Activated naive CD8-positive, alpha-beta T cell treated with anti-CD3 and anti-CD28 coated beads for 36 hours (primary cell): ENCODE results near the gene KIRREL3. TPM values are rescaled to one million over a fixed set of nuclear protein-coding genes. Genes with fewer than 3 reads are reported as not detected.

Experiments
- DNase-seq: peaks from one replicate; pipeline ENCODE4 v3.0.0; 2021
- H3K27ac Mint-ChIP-seq: one replicate; pipeline ENCODE4 v1.8.0; 2022; ENCODE audit warnings: mild to moderate bottlenecking, moderate library complexity, mixed read lengths
- H3K27me3 Mint-ChIP-seq: one replicate; pipeline ENCODE4 v1.8.0; 2022; ENCODE audit warnings: mild to moderate bottlenecking, mixed read lengths
- H3K36me3 Mint-ChIP-seq: one replicate; pipeline ENCODE4 v1.8.0; 2021; ENCODE audit warnings: mild to moderate bottlenecking, mixed read lengths
- H3K4me1 Mint-ChIP-seq: one replicate; pipeline ENCODE4 v1.8.0; 2021; ENCODE audit warnings: mixed read lengths
- H3K4me3 Mint-ChIP-seq: one replicate; pipeline ENCODE4 v1.8.0; 2022; ENCODE audit warnings: mild to moderate bottlenecking, moderate library complexity, mixed read lengths
- H3K9me3 Mint-ChIP-seq: one replicate; pipeline ENCODE4 v1.8.0; 2022; ENCODE audit warnings: mixed read lengths
- total RNA-seq, 2 experiments: library from RNA; stranded (reverse); gene quantifications; one replicate each; pipeline ENCODE4 v1.2.3, GENCODE V29; 2021

Gene KIRREL3
- total RNA-seq, 2 experiments from 2014 or later = not detected

DNA sequence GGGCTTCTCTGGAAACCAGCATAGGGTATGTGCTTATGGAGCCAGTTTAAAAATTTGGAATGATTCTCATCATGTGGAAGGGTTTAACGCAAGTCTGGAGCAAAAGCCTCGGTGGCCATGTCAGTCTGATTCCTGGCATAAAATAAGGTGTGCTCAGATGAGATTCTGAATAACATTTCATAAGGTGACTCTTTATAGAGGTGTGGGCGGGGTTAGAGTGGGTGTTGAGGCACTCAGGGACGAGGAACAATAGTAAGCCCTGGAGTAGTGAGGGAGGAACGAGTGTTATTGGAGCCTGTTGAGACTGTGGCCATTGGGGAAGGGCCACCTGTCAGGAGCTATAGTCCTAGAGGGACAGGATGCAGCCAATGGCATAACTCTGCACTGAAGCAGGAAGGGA is 13.0 kb upstream of the KIRREL3 start:
- H3K27me3 Mint-ChIP-seq = peaks cover 11% of the 10 kb centered on the region
- H3K4me1 Mint-ChIP-seq = no peaks in the 10 kb centered on the region
- no peak for DNase-seq
- H3K4me3 Mint-ChIP-seq = no peak overlapping the region
- H3K9me3 Mint-ChIP-seq = no peaks in the 10 kb centered on the region
- H3K36me3 Mint-ChIP-seq = no peaks in the 10 kb centered on the region
- no peak overlapping the region for H3K27ac Mint-ChIP-seq

DNA sequence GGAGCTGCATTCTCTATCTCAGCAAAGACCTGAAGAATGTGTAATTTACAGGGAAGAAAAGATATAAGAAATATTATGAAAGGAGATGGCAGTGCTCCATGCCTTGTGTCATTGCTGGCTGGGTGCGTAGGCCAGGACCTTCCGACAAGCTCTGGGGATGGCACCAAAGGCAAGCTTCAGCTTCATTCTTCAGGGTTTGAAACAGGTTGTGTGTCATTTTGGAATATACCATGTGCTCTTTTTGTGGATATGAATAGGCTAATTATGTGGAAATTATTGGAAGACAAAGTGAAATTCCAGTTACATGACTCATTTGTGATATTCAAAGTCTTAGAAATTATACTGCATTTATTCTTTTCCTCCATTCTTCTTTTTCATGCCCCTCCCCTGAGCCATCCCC is 5.7 kb upstream of the KIRREL3 start:
- no peak overlapping the region for H3K27ac Mint-ChIP-seq
- no peaks in the 10 kb centered on the region for H3K9me3 Mint-ChIP-seq
- H3K4me3 Mint-ChIP-seq = no peak overlapping the region
- H3K27me3 Mint-ChIP-seq = peaks cover 19% of the 10 kb centered on the region
- no peaks in the 10 kb centered on the region for H3K4me1 Mint-ChIP-seq
- H3K36me3 Mint-ChIP-seq = no peaks in the 10 kb centered on the region
- DNase-seq = no peak

DNA sequence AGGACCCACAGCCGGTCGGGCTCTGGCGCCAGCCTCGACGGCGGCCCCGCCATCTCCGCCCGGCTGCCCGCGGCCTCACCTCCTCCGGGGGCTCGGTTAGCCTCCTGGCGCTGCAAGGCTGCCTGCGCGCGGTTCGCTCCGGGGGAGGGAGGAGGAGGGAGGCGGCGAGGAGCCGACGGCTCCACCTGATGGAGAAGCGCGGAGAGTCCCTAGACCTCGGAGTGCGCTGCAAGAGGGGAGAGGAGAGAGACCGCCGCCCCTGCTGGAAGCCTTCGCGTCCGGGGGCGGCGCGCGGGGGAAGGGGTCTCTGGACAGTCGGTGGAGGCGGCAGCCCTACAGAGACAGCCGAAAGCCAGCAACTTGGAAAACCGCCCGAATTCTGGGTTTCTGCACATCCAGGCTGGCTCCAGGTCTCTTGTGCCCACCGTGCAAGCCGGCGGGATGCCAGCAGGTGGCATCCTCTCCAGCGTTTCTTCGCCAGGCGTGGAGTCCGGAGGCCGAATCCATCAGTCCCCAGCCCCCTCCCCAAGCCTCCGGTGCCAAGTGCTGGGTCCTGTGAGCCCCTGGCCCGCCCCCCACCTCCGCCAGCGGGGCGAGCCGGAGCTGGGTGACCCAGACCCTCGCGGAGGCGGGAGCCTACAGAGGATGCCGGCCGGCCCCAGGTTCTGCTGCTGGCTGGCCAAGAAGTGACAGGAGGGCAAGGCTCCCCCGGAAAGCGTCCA is 2.9 kb upstream of the KIRREL3 start:
- Mint-ChIP-seq H3K36me3 (no peaks in the 10 kb centered on the region), H3K4me1 (no peaks in the 10 kb centered on the region), H3K9me3 (no peaks in the 10 kb centered on the region), H3K27me3 (peaks cover 13% of the 10 kb centered on the region), H3K27ac (no peak overlapping the region), H3K4me3 (no peak overlapping the region)
- DNase-seq = peak; percentile 24

DNA sequence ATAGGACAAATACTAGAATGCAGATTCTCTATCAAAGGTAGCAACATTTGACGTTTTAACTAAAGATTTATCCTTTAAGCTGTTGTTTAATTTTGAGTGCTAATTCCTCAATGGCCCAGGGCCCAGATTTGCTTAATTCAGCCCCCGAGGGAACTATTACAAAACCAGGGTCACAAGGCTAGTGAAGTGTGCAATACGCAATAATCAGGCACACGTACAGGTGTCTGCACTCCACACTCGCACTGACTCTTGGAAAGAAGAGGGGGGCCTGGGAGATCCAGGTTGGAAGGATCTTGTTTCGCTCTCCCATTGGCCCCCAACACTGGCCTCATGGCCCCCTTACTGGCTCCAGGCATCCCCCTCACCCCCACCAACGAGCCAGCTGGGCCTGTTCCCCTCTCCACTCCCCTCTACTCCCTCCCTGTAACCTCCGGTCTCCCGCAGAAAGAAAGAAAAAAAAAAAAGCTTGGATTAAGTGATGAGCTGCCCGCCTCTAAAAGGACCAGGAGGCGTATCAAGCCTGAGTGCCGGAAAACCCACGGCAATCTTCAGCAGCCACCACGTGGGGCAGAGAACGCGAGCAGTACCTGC is 2.2 kb upstream of the KIRREL3 start:
- Mint-ChIP-seq H3K36me3 (no peaks in the 10 kb centered on the region), H3K27ac (no peak overlapping the region), H3K4me1 (no peaks in the 10 kb centered on the region), H3K4me3 (no peak overlapping the region), H3K9me3 (no peaks in the 10 kb centered on the region), H3K27me3 (peaks cover 13% of the 10 kb centered on the region)
- DNase-seq = no peak

DNA sequence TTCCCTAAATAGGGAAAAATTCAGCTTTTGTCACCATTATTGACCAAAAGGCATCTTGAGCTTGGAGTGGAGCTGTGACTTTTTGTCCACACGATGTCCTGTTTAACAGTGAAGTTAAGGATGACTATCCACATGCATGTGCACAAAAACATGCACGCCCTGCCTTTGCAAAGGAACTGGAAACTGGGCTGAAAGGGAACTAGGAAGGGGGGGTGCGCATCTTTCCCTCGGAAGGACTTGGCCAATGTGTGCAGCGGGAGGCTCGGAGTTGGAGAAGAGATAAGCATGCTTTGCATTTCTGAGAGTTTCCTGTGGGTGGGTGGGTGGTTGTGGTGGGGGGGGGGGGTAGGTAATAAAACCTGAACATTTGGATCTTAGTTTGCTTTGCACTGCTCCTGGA is 411 bp upstream of the KIRREL3 start:
- H3K27me3 Mint-ChIP-seq = peaks cover 30% of the 10 kb centered on the region
- DNase-seq = no peak
- no peak overlapping the region for H3K27ac Mint-ChIP-seq
- no peak overlapping the region for H3K4me3 Mint-ChIP-seq
- H3K36me3 Mint-ChIP-seq = no peaks in the 10 kb centered on the region
- no peaks in the 10 kb centered on the region for H3K9me3 Mint-ChIP-seq
- no peaks in the 10 kb centered on the region for H3K4me1 Mint-ChIP-seq

DNA sequence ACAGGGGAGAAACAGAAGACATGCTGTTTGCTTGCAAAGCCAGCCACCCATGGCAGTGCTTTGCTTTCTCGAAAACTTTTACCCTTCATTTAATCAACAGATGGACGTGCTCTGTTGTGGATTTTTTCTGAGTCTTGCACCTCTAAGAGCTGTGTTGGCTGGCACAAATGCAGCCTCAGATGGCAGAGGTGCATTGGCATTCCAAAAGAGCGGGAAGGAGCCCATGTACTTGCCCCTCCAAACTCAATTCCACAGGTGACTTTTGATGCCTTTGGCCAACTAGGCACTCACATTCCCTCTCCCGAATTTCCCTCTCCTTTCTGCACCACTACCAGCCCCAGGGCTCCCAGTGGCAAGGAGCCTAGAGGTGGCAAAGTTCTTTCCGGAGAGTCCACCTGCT is 1.2 kb downstream of the KIRREL3 start:
- H3K9me3 Mint-ChIP-seq = no peaks in the 10 kb centered on the region
- H3K4me3 Mint-ChIP-seq = no peak overlapping the region
- H3K4me1 Mint-ChIP-seq = no peaks in the 10 kb centered on the region
- H3K27me3 Mint-ChIP-seq = peaks cover 24% of the 10 kb centered on the region
- DNase-seq = no peak
- H3K27ac Mint-ChIP-seq = no peak overlapping the region
- no peaks in the 10 kb centered on the region for H3K36me3 Mint-ChIP-seq

DNA sequence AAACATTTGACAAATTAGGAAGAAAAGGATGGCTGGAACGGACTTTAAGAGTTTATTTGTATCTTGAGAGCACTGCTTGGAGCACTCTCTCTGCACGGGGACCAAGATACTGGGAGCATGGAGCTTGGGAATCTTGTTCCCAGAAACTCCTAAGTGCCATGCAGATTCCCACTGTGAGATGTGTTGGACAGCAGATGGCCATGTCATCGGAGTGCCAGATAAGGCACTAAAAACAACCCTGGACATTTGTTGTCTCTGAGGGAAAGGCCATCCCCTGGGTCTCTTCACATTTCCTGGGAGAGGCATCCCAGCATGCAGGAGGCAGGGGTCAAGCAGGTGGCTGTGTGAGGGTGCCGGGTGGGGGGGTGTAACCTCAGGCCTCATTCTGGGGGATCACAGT is 2.9 kb downstream of the KIRREL3 start:
- Mint-ChIP-seq H3K9me3 (no peaks in the 10 kb centered on the region), H3K27me3 (peaks cover 22% of the 10 kb centered on the region), H3K4me1 (no peaks in the 10 kb centered on the region), H3K36me3 (no peaks in the 10 kb centered on the region), H3K27ac (no peak overlapping the region), H3K4me3 (no peak overlapping the region)
- no peak for DNase-seq

DNA sequence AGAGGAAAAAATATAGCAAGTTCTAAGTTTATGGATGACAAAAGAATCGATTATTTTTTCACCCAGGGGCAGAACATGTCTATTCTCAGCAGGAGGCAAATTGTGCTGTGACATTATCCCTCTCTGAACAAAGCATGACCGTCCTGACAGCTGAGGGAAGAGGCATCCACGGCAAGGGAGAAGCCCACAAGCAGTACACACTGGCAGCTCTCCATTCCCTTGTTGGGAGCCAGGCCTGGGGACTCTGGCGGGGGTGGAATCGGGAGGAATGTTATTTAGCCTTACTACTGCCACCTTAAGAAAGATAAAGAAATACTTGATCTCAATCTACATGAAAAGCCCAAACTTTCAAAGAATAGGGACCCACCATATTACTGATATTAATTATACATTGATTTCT is 3.4 kb downstream of the KIRREL3 start:
- no peaks in the 10 kb centered on the region for H3K4me1 Mint-ChIP-seq

DNA sequence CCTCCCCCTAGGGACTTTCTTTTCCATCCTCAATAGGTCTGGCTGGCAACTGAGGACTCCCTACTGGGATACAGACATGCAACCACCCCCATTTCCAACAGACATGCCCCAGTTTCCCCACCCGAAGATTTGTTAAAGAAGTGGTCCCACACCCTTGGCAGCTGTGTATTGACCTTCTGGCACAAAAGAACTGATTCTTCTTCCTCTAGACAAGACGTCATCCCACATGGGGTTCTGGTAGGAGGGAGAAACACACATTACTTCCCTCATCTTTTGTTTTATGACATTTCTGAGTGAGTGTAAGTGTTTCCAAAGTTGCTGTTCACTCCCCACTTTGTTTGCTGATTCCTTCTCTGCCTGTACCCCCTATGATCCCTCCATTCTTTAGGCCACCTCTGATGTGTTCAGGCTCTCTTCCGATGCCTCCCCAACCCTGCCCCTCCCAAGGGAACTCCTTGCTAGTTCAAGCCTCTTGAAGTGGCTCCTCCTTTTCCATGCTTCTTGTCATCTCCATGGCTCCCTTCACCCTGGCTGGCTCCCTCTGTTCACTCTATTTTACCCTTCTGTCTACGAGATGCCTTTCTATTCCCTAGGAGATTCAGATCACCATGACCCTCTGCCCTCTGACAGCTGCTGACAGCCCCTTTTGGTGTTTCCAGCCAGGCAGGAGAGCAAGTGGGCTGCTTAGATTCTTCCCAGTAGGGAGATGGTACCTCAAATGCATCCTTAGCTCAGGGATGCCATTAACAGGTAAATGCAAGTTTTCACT is 4.3 kb downstream of the KIRREL3 start:
- Mint-ChIP-seq H3K4me1 (no peaks in the 10 kb centered on the region), H3K9me3 (no peaks in the 10 kb centered on the region), H3K27ac (no peak overlapping the region), H3K36me3 (no peaks in the 10 kb centered on the region), H3K4me3 (no peak overlapping the region), H3K27me3 (peaks cover 22% of the 10 kb centered on the region)
- no peak for DNase-seq

More for the DNA sequence above, 3.4 kb downstream of the KIRREL3 start:
- no peak overlapping the region for H3K27ac Mint-ChIP-seq
- H3K27me3 Mint-ChIP-seq = peaks cover 22% of the 10 kb centered on the region
- H3K4me3 Mint-ChIP-seq = no peak overlapping the region
- no peaks in the 10 kb centered on the region for H3K9me3 Mint-ChIP-seq
- DNase-seq = no peak
- no peaks in the 10 kb centered on the region for H3K36me3 Mint-ChIP-seq

DNA sequence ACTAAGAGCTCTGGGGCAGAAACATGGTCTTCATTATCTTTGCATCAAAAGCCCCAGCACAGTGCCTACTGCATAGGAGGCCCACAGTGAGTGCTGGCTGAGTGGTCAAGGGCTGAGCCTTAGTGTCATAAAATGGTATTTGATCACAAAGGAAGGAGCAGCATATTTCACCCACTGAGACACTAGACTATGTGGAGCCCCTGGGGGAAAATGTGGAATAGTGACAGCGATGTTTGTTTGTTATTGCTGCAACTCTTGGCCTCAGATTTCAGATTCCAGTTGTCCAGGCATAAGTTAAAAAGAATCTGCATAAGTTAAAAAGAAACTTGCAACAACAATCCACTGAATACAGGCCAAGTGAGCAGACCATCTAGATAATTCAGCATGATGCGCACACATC is 7.0 kb downstream of the KIRREL3 start:
- H3K27me3 Mint-ChIP-seq = peaks cover 27% of the 10 kb centered on the region
- H3K36me3 Mint-ChIP-seq = no peaks in the 10 kb centered on the region
- H3K9me3 Mint-ChIP-seq = no peaks in the 10 kb centered on the region
- H3K4me3 Mint-ChIP-seq = no peak overlapping the region
- no peak for DNase-seq
- H3K27ac Mint-ChIP-seq = no peak overlapping the region
- no peaks in the 10 kb centered on the region for H3K4me1 Mint-ChIP-seq

DNA sequence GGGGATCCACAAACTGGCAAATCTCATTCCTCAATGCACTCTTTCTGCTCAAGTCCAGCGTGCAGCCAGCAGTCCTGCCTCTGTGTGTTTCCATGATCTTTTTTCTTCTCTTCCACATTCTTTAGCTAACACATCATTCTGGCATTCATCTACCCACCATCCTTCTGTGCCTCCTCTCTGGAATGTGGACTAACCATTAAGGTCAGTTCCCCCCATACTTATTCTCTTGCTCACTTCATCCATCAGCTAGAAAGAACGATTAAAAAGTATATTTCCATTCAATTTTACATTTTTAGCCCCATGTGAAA is 7.8 kb downstream of the KIRREL3 start:
- no peaks in the 10 kb centered on the region for H3K4me1 Mint-ChIP-seq
- no peak for DNase-seq
- no peaks in the 10 kb centered on the region for H3K36me3 Mint-ChIP-seq
- no peak overlapping the region for H3K27ac Mint-ChIP-seq
- no peaks in the 10 kb centered on the region for H3K9me3 Mint-ChIP-seq
- peaks cover 27% of the 10 kb centered on the region for H3K27me3 Mint-ChIP-seq
- H3K4me3 Mint-ChIP-seq = no peak overlapping the region

DNA sequence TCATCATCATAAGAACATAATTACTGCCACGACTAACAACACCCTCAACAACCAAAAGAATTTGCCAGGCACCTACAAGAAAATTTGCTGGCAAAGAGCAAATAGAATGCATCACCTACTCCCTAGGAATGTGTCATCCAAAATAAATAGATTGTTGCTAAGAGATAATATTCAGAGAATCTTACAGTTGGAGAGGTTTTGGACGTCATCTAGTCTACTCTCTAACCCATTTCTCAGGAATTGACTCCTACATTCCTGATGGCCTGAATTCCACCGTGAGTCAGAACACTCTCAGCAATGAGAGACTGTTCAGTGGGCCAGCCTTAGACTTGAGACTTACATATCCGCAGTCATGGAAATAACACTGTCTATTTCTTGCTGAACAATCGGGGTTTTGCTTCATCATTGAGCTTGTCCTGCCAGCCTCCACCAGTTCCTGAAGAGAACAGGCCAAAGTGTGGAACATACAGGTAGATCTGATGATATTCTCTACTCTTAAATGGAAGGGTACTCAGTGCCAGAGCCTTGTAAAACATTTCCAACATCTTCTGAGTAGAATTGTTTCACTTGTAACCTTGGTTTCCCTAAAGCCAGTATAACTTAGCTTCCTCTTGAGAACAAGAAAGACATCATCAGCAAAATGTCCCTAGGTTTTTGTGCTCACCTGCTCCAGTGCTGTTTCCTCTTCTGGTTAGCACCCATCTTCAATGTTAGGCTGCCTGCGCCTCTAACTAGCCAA is 8.3 kb downstream of the KIRREL3 start:
- Mint-ChIP-seq H3K9me3 (no peaks in the 10 kb centered on the region), H3K4me1 (no peaks in the 10 kb centered on the region), H3K4me3 (no peak overlapping the region), H3K27ac (no peak overlapping the region), H3K27me3 (peaks cover 23% of the 10 kb centered on the region), H3K36me3 (no peaks in the 10 kb centered on the region)
- DNase-seq = no peak

DNA sequence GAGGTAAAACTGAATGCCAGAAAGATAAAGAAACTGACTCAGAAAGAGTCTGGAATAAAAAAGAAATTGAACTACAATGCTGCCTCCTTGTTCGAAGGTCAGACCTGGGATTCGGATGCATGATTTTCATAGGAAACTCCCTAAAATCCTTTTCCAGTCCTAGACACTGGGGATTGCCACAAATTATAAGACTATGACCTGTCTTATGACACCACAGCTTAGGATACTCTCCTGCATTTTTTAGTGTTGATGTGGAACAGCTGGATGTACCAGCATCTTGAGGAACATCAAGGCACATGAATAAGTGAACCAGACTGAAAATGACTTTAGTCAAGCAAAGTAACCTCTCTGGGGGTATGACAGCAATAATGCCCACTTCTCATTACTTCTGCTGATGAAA is 9.0 kb downstream of the KIRREL3 start:
- Mint-ChIP-seq H3K4me1 (no peaks in the 10 kb centered on the region), H3K27ac (no peak overlapping the region), H3K36me3 (no peaks in the 10 kb centered on the region), H3K9me3 (no peaks in the 10 kb centered on the region), H3K4me3 (no peak overlapping the region), H3K27me3 (peaks cover 17% of the 10 kb centered on the region)
- DNase-seq = no peak

DNA sequence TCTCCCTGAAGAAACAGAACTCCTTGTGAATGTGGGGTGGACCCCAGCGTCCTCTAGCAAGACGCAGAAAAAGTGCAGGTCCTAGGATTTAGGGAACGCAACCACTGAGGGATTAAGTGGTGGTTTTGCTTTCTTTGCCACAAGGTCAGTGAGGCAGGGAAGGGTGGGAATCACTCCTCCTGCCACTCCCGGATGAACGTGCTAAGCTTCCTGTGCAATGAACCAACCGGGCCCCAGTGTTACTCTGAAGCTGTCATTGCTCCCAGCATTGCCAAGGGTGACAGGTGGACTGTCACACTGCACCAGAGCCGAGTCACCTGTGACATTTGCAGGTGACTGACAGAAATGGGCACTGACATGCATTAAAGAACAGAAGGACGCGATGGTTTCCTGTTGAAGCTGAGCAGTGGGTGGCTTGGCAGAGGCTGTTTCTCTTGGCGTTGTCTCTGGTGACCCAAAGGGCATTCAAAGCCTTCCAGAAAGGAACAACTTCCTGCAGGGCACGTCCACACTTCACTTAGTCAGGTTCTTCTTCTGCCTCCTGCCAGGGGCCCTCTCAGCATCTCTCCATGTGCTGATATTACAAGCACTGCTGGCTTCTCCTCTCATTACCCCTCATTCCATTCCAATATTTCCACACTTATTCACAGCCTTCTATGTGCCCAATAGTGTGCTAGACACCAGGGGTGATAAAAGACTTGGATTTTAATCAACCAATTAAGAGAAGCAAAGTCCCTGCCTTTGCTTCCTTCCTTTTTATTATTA is 9.7 kb downstream of the KIRREL3 start:
- H3K9me3 Mint-ChIP-seq = no peaks in the 10 kb centered on the region
- H3K36me3 Mint-ChIP-seq = no peaks in the 10 kb centered on the region
- no peak for DNase-seq

More for the DNA sequence above, 9.7 kb downstream of the KIRREL3 start:
- Mint-ChIP-seq H3K27me3 (peaks cover 10% of the 10 kb centered on the region), H3K4me3 (no peak overlapping the region), H3K4me1 (no peaks in the 10 kb centered on the region), H3K27ac (no peak overlapping the region)
